ENCODE measurements around the gene ZMYND19.
"Not testable (repeated sequence)": the region's sequence is repeated elsewhere in the genome, so short reads cannot be mapped to it uniquely, and the experiment has no call there.

Gene ZMYND19

DNA sequence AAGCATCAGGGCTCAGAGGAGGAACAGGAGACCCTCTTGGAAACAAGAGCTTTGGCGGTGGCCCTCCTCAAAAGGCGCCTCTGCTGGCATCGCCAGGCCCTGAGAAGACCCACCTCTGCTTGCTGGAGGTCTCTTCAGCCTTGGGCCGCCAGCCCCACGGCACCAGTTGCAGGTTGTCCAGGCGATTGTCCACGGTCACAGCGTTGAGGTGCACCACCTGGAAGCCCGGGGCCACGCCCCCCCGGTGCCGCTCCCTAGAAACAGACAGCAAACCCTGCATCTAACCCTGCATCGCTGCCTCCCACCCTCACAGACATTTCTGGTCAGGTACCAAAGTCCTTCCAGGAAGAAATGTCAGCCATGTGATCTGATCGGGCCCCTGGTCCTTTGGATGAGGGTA, 3.5 kb downstream of the ZMYND19 start:
- DNase-seq: no peak

DNA sequence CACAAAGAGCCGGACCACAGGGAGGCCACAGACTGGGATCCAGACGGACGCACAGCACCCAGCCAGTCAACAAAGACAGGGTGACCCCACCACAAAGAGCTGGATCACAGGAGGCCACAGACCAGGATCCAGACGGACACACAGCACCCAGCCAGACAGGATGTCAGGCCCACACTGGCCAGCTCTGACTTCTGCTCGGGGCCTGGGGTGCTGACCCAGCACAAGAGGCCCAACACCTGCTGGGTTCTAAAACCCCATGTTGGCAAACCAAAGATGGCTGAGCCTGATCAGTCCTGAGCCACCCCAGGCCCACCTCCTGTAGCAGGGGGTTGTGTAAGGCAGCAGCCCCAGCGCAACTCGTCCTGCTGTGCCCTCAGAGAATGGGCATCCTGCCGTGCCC, 6.4 kb downstream of the ZMYND19 start:
- DNase-seq: no peak

DNA sequence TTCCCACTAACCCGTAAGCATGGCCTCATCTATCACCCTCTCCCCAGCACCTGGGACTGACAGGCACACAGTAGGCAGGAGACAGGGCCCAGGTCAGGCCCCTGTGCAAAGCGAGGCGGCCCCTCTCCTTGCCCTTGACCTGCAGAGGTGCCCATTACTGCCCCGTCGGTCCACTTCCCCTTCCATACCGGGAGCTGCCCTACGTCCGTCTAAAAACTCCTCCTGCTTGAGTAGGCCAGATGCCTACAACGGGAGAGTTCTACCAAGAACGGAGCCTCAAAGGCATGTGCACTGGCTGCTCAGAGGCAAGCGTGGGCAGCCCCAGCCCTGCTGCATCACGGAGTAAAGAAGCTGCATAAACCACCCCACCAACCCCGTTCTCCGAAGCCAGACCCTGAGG, 7.0 kb downstream of the ZMYND19 start:
- DNase-seq: no peak

DNA sequence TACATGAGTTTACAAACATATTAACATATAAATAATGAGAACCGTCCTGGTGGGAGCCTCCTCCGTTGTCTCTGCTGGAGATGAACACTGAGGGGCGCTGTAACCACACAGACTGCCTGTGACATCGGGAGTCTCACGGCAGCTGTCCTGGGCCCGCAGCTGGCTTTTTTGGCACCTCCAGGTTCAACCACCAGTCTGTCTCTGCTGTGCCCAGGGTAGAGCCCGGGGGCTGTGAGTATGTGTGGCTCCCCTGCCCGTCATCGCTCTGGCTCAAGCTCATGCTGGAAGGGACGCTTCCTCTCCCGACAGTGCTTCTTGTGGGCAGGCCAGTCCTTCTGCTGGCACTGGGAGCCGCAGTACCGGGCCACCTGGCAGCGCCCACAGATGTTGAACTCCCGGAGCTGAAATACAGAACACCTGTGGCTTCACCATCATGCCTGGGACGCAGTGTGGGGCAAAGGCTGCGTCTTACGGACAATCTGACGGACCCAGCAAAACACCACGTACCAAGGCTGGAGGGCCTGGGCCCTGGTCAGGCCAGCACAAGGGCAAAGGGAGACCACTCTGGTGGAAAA, 7.9 kb downstream of the ZMYND19 start:
- no peak for DNase-seq

DNA sequence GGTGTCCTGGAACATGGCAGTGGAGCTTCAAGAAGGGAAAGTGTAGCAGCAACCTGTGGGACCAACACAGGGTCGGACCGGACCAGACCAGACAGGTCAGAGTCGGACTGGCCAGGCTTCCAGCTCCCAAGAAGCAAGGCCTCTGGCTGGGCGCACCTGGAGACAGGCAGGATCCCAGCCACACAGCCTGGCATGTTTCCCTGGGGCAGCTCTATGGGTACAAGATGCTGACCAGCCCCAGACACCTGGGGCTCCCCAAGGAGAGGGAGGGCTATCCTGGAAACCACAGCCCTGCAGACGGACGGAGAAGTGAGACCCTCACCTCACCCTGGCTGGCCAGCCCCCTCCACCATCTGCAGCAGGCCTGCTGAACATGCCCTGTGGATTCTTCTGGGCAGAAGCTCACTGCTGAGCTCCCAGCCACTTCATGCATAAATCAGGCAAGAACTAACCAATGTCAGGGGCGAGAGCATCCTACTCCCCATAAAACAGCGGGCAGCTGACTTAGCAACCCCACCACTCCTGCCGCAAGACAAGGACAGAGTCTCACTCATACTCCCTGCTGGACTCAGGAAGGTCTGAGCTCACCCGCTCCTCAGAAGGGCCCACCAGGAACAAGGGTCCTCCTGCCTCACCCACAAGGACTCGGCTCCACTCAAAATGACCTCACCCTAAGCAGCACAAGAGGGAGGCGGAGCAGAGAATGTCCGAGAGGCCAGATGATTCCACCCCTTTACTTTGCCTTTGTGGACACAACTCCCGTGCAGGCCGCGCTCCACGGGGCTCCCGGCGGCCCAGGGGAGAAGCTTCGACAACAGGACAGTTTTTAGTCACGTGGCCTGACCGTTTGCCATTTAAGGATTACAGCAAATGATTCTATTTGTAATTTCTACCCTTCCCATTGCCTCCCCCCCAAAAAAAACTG, 8.7 kb downstream of the ZMYND19 start:
- no peak for DNase-seq

DNA sequence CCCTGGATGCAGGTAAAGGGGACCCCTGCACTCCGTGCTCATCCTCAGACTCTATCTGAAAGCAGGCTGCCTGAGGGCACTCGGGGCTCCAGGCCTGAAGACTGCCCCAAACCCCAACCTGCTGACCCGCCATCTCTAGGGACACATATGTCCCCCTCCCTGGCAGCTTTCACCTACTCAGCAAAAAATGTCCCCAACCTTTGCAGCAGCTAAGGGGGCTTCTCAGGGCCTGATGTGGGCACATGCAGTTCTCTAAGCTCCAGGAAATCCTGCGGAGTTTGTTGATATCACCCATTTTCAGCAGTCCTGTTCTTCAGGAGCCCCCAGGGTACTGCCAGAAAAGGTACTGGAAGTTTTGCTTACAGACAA, 9.4 kb downstream of the ZMYND19 start:
- DNase-seq: no peak

DNA sequence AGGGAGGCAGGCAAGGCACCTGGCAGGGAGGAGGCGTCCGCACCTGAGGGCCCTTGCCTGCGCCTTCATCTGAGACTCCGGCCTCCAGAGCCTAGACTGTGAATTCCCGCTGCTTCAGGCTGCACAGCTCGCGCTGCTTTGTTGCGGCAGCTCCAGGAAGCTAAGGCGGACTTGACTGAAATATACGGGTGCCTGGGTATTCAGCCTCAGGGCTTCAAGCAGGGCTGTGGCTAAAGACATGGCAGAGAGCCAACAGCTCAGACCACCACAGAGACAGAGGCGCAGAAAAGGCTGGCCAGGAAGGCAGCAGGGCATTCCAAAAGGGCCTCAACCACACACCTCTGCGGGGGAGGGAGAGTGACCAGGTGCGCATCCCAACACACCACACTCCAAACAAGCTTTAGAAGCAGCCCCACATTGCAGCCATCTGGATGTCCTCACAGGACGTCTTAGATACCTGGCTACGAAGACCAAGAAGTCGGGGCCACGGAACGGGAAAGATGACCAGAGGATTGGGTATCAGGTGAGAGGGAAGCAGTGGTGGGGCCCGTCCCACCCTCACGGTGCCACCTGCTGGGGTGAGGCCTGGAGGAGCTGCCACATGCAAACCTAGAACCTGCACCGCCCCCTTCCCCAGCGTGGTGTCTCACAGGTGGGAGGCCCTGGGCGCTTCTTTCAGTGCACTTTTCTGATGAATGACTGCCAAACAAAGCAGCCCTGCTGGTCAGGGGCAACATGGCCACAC, 9.9 kb downstream of the ZMYND19 start:
- no peak for DNase-seq

DNA sequence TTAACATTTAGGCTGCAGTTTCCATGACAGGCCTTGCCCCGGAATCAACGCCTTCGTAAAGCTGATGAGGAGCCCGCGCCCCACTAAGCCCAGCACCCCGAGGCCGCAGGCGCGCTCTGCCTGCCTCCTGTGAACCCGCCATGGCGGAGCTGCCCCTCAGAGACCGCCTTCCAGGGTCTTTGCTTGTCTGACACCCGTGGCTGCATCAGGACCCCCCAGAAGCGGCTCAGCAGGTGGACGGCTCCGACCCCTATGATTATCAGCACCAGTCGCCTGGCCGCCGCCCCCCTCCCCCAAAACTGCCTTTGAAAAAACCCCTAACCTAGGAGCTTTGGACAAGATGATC, 11.1 kb downstream of the ZMYND19 start:
- no peak for DNase-seq

DNA sequence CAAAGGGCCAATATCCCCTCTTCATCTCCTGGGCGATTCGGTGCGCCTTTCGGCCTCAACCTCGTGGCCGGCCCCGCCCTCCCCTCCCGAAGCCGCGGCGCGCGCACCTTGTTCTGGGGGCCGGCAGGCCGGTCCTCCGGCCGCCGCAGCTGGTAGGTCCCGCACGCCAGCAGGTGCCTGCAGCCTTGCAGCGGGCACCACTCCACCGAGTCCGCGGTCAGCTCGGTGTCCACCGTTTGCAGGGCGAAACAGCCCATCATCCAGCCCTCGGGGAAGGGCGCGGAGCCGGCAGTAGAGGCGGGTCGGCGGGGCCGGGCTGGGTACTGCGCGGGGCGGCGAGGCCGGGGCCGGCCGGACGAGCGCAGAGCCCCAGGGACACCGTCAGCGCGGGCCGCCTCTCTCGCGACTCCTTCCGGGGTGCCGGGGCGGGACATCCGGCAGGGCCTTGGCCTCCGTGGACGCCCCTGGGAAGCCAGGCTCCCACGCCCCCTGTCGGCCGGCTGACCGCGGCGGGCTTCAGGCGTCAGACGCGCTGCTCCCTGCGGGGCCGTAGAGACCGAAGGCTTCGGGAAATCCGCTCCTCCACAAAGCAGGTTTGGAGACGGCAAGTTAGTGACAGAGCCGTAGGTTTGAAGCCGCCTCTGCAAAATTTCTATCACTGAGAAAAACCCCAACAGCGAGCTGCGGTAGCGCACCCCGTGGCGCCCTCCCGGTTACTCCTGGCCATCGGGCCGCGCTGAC, 11.6 kb downstream of the ZMYND19 start, which contains the start of gene DPH7:
DPH7 (minus strand) TSS at position 408 of the 741 bp plus-strand sequence; CDS start at position 260, 148 bp downstream.
- DNase-seq: peak; percentile 55

DNA sequence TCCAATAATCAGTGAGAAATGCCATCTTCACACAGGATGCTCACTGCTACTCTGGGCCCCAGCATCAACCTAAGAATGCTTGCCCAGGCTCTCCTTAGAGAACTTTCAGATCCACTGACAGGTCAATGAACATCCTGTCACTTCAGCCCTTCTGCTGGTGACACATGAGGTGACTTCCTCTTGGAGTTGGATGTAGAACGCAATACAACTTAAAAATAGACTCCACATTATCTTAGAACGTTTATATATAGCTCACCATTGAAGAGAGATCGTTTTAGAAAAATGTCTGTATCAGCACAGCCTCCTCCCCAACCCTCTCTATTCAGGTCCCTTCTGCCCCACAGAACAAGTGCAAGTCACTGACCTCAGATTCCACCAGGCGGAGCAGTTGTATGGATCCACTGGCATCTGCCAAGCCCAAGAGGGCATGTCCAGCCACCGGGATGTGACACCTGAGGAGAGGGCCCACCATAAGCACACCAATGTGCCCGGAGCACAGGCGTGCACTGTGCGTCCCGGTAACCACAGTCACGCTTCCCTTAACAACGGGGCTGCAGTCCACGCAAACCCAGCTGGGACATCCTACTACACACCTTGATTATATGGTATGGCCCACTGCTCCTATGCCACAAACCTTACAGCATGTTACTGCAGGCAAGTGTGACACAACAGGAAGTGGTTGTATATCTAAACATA, 14.4 kb downstream of the ZMYND19 start:
- no peak for DNase-seq

DNA sequence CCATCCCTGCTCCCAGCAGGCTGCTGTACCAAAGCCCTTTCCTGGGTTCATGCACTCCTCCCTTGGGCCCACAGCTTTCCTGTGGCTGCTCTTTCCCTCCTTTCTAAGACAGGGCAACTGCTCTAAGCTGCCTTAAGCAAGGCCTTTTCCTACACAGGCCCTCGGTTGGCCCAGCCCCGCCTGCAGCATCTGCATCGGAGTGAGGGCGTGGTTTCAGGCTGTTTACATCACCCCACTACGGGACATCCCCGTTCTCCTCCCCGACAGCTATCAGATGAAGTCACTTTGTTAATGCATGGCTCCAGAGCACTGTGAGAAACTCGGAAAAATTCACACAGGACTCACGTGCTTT, 15.0 kb downstream of the ZMYND19 start:
- no peak for DNase-seq

DNA sequence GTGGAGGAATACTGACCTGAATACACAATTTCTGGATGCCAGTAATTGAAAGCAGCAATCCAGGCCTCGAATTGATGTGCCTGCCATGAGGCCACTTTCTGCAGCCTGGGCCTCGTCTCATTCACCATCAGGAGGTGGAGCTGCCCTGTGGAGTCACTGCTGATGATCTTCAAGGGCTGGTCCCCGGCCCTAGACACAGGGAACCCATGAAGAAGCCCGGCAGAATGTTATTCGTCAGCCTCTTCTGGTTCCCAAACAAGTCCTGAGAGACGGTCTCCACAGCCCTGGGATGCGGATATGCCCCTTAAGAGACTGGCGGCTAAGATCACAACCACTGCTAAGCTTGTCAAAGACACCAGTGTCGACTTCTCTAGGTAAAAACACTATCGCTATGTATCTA, 16.1 kb downstream of the ZMYND19 start:
- no peak for DNase-seq

DNA sequence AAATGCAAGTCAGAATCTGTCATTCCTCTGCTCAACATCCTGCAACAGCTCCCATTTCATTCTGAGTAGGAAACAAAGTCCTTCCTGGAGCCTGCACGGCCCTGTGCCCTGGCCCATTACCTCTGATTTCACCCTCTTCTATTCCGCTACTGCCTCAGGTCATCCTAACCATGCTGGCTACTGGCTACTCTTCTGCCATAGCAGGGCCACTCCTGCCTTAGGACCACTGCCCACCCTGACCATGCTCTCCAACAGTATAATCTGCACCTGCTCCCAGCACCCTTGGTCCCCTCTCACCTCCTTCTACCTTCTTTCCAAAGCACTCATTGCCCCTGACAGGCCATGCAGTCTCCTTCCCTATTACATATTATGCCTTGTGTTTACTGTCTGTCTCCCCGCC, 19.7 kb downstream of the ZMYND19 start:
- DNase-seq: no peak

DNA sequence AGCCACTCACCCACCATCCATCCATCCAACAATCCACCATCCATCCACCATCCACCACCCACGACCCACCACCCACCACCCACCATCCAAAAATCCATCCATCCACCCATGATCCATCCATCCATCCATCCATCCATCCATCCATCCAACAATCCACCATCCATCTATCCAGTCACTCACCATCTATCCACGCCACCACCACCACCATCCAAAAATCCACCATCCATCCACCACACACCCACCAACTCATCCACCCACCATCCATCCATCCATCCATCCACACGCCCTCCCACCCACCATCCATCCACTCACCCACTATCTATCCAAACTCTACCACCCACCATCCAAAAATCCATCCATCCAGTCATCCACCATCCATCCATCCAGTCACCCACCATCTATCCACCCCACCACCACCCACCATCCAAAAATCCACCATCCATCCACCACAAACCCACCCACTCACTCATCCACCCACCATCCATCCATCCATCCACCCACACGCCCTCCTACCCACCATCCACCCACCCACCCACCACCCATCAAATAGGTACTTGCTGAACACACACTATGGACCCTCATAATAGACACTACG, 20.6 kb downstream of the ZMYND19 start:
- no peak for DNase-seq

DNA sequence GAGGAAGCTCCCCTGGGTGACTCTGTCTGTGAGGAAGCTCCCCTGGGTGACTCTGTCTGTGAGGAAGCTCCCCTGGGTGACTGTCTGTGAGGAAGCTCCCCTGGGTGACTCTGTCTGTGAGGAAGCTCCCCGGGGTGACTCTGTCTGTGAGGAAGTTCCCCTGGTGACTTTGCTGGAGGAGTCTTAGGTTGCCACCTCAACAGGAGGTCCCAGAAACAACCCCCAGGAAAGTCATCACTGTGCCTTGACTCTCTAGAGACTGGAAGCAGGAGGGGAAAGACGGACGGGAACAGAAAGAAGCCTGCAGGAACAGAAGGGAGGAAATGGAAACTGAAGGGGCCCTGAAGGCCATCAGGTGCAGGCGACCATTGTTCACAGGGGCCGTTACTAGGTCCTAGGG, 21.9 kb downstream of the ZMYND19 start:
- DNase-seq: not testable (repeated sequence)

DNA sequence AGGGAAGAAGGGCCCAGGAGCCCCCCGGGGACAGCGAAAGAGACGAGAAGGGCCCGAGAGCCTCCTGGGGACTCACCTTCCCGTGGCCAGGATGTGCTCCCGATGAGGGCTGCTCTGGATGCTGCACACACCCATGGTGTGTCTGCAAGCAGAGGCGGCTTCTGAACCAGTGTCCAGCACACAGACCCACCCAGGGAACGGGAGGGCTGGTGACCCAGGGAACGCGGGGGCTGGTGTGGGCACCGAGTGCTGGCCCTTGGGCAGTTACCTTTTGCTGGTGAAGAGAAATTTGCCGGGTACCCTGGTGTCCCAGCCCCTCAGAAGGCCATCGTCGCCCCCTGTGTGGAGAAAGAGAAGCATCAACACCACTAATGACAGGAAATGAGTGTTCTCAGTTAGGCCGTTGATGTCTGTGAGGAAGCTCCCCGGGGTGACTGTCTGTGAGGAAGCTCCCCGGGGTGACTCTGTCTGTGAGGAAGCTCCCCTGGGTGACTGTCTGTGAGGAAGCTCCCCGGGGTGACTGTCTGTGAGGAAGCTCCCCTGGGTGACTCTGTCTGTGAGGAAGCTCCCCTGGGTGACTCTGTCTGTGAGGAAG, 25.4 kb downstream of the ZMYND19 start:
- DNase-seq: no peak

DNA sequence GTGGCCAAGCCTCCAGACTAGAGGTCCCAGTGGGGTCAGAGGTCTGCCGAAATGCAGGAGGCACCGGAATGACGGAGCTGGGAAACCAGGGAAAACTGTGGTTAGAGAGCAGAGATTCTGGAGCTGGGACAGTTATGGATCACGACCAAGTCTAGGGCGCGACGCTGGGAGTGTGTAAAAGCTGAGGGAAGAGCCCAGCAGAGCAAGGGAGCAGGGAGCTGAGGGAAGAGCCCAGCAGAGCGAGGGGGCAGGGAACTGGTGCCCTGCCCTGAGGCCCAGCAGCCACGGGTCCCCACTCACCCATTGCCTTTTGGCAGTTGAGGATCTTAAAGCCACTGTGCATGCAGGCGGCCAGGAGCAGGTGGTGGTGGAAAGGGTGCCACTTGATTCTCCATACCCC, 26.2 kb downstream of the ZMYND19 start:
- DNase-seq: no peak

DNA sequence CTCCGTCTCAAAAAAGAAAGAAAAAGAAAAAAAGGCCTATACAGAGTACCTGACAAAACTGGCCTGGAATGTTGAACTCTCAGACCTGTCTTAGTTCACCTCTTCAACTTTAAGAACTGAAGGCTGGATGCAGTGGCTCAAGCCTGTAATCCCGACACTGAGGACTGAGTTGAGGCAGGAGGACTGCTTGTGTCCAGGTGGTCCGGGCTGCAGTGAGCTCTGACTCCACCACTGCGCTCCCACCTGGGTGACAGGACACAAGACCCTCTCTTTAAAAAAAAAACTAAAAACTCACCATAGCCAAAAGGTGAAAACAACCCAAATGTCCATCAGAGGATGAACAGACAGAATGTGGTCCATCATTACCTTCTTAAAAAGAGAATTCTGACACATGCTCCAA, 32.2 kb downstream of the ZMYND19 start:
- no peak for DNase-seq

DNA sequence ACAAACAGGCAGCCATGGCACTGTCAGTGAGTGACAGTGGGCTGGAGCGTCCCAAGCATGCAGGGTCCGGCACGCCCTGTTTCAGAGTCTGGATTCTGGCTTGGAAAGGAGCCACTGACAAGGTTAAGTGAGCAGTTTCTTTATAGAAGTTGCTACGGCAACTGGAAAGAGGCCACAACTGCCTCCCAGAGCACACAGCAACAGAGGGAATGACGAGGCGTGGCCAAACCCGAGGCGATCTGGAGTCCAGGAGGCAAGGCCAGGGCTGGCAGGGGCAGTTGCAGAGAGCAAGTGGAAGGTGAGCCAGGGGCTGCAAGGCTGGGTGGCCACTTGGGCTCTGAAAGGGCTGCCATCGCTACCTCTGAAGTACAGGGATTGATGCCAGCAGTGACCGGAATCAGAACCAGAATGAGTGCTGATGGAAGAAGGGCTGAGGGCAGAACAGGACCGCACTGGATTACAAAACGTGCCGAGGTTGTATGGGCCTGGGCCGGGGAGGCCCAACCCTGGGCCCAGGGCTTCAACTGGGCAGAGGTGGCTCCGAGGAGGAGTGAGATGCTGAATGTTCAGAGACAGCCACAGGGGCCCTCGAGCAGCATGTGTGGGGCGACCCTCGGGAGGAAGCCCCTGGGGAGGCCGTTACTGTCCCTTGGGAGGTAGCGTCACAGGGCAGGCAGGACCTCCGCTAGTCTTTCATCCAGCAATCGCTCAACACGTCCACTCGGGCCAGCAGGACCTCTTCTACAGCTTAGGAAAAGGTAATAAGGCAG, 34.1 kb downstream of the ZMYND19 start:
- no peak for DNase-seq

DNA sequence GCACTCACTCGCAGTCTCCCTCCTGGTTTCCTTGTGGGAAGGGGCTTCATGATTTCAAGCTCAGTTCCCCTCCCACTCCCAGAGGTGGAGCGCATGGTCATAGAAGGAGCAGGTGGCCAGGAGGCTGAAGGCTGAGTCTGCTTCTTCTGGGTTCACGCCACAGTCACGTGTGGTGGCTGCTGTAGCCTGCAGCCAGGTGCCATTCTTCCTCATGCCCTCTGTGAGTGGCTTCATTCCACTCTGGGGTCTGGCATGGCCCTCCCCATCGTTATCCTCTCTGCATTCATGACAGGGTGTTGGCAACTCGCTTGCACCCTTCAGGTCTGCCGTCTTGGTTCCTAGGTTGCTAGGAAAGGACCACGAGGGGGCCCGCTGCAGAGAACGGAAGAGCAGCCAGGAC, 35.1 kb downstream of the ZMYND19 start:
- DNase-seq: no peak

DNA sequence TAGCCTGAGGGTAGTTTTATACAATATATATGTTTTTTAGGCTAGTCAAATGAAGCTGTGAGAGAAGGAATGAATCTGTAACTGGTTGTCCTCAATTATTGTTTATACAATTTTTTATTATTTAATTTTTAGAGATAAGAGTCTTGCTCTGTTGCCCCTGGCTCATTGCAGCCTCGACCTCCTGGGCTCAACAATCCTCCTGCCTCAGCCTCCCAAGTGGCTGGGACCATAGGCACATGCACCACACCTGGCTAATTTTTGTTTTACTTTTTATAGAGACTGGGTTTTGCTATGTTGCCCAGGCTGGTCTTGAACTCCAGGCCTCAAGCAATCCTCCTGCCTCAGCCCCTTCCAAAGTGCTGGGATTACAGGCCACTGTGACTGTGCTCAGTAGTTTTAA, 36.0 kb downstream of the ZMYND19 start:
- DNase-seq: no peak
